ENCODE data around the gene ACVR1B.
"Not testable (repeated sequence)": the region's sequence is repeated elsewhere in the genome, so short reads cannot be mapped to it uniquely, and the experiment has no call there.

ACVR1B gene

GRCh38 chr12:51974646-51975045, 23.1 kb downstream of the ACVR1B start:
- TF ChIP-seq, protein P1, sequence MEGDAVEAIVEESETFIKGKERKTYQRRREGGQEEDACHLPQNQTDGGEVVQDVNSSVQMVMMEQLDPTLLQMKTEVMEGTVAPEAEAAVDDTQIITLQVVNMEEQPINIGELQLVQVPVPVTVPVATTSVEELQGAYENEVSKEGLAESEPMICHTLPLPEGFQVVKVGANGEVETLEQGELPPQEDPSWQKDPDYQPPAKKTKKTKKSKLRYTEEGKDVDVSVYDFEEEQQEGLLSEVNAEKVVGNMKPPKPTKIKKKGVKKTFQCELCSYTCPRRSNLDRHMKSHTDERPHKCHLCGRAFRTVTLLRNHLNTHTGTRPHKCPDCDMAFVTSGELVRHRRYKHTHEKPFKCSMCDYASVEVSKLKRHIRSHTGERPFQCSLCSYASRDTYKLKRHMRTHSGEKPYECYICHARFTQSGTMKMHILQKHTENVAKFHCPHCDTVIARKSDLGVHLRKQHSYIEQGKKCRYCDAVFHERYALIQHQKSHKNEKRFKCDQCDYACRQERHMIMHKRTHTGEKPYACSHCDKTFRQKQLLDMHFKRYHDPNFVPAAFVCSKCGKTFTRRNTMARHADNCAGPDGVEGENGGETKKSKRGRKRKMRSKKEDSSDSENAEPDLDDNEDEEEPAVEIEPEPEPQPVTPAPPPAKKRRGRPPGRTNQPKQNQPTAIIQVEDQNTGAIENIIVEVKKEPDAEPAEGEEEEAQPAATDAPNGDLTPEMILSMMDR (IDR thresholded peaks at IDR 0.05; ENCODE audit: insufficient read depth, low read length, poor library complexity, severe bottlenecking), result no peak
- H3K27me3 ChIP-seq (replicated peaks; ENCODE audit: control insufficient read depth, insufficient read depth, low read length), result no peaks in the 10 kb centered on the region; the same call in 1 of the 2 replicates

DNA sequence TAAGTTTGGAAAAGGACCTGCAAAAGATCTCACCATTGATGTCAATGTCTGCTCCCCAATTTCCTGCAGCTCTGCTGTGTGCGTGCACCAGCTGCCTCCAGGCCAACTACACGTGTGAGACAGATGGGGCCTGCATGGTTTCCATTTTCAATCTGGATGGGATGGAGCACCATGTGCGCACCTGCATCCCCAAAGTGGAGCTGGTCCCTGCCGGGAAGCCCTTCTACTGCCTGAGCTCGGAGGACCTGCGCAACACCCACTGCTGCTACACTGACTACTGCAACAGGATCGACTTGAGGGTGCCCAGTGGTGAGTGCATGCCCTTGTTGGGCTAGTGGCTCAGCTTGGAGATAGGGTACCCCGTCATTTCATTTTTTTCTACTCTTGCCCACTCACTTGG, 23.7 kb downstream of the ACVR1B start:
- Histone ChIP-seq H3K36me3 (ENCODE audit: control insufficient read depth, insufficient read depth, low read length) (no peaks in the 10 kb centered on the region), H3K27me3 (replicated peaks; ENCODE audit: control insufficient read depth, insufficient read depth, low read length) (no peaks in the 10 kb centered on the region; the same call in 1 of the 2 replicates), H3K4me3 (replicated peaks; ENCODE audit: low read depth, low read length) (no peak overlapping the region)
- no peak for DNase-seq (ENCODE audit: extremely low read depth, insufficient read length)
- TF ChIP-seq, protein P1 (IDR thresholded peaks at IDR 0.05; ENCODE audit: insufficient read depth, low read length, poor library complexity, severe bottlenecking), result no peak

More at GRCh38 chr12:51974646-51975045, 23.1 kb downstream of the ACVR1B start:
- Histone ChIP-seq H3K4me3 (replicated peaks; ENCODE audit: low read depth, low read length) (no peak overlapping the region), H3K36me3 (ENCODE audit: control insufficient read depth, insufficient read depth, low read length) (no peaks in the 10 kb centered on the region)
- DNase-seq (ENCODE audit: extremely low read depth, insufficient read length), result no peak

GRCh38 chr12:51976376-51977160, 25.1 kb downstream of the ACVR1B start:
- Histone ChIP-seq H3K4me3 (replicated peaks; ENCODE audit: low read depth, low read length) (no peak overlapping the region), H3K27me3 (replicated peaks; ENCODE audit: control insufficient read depth, insufficient read depth, low read length) (no peaks in the 10 kb centered on the region; the same call in 1 of the 2 replicates), H3K36me3 (ENCODE audit: control insufficient read depth, insufficient read depth, low read length) (no peaks in the 10 kb centered on the region)
- TF ChIP-seq, protein P1 (IDR thresholded peaks at IDR 0.05; ENCODE audit: insufficient read depth, low read length, poor library complexity, severe bottlenecking), result no peak
- DNase-seq (ENCODE audit: extremely low read depth, insufficient read length), result no peak

GRCh38 chr12:51977320-51977753, 25.8 kb downstream of the ACVR1B start:
- H3K36me3 ChIP-seq (ENCODE audit: control insufficient read depth, insufficient read depth, low read length), result no peaks in the 10 kb centered on the region
- TF ChIP-seq, protein P1 (IDR thresholded peaks at IDR 0.05; ENCODE audit: insufficient read depth, low read length, poor library complexity, severe bottlenecking), result no peak
- H3K27me3 ChIP-seq (replicated peaks; ENCODE audit: control insufficient read depth, insufficient read depth, low read length), result no peaks in the 10 kb centered on the region; the same call in 1 of the 2 replicates
- H3K4me3 ChIP-seq (replicated peaks; ENCODE audit: low read depth, low read length), result no peak overlapping the region
- DNase-seq (ENCODE audit: extremely low read depth, insufficient read length), result no peak

GRCh38 chr12:51979306-51979705, 27.8 kb downstream of the ACVR1B start:
- DNase-seq (ENCODE audit: extremely low read depth, insufficient read length); H3K36me3 ChIP-seq (ENCODE audit: control insufficient read depth, insufficient read depth, low read length); H3K27me3 ChIP-seq (replicated peaks; ENCODE audit: control insufficient read depth, insufficient read depth, low read length); H3K4me3 ChIP-seq (replicated peaks; ENCODE audit: low read depth, low read length): not testable (repeated sequence)

GRCh38 chr12:51980051-51980808, 28.7 kb downstream of the ACVR1B start:
- H3K36me3 ChIP-seq (ENCODE audit: control insufficient read depth, insufficient read depth, low read length), result no peaks in the 10 kb centered on the region
- TF ChIP-seq, protein P1 (IDR thresholded peaks at IDR 0.05; ENCODE audit: insufficient read depth, low read length, poor library complexity, severe bottlenecking), result peak; percentile 94

More at GRCh38 chr12:51980051-51980808, 28.7 kb downstream of the ACVR1B start:
- DNase-seq (ENCODE audit: extremely low read depth, insufficient read length), result no peak
- no peak overlapping the region for H3K4me3 ChIP-seq (replicated peaks; ENCODE audit: low read depth, low read length)
- no peaks in the 10 kb centered on the region; the same call in 1 of the 2 replicates for H3K27me3 ChIP-seq (replicated peaks; ENCODE audit: control insufficient read depth, insufficient read depth, low read length)

Measured in GM06990 (cell line).